Measurements from ENCODE around the gene FADS2. TPM values are rescaled to one million over a fixed set of nuclear protein-coding genes. Genes with fewer than 3 reads are reported as not detected.

Gene FADS2
- total and polyA plus RNA-seq, 10 of the 15 experiments (the other 5 are each of a cell fraction or from before 2014, with no cell fraction given) = 3.3 to 313 (median 149) TPM

- peak; percentile 41; the same call in 1 of the 2 replicates for TF ChIP-seq RAD21 (IDR thresholded peaks at IDR 0.05; ENCODE audit: insufficient read depth, low read depth, low read length)
- TF ChIP-seq SMC3 (IDR thresholded peaks at IDR 0.05; ENCODE audit: borderline replicate concordance, low read length) = no peak
- no peak for TF ChIP-seq SRF (IDR thresholded peaks at IDR 0.05; ENCODE audit: low read depth in 2 of 2, low read length in 2 of 2)
- TF ChIP-seq ZNF592 (IDR thresholded peaks at IDR 0.05) = no peak
Measured at GRCh38 chr11:61787928-61788491, 40.1 kb upstream of the FADS2 start (continued).

- Histone ChIP-seq H3K27me3 (replicated peaks in 1 of 2; ENCODE audit: control insufficient read depth in 2 of 2, insufficient read depth in 2 of 2, low read length in 1 of 2) (no peaks in the 10 kb centered on the region), H3K4me1 (ENCODE audit: control insufficient read depth, insufficient read depth, low read length) (no peaks in the 10 kb centered on the region; the same call in 1 of the 2 replicates), H4K20me1 (ENCODE audit: control insufficient read depth, insufficient read depth) (no peaks in the 10 kb centered on the region), H3K36me3 (ENCODE audit: control insufficient read depth in 2 of 2, insufficient read depth in 2 of 2, low read length in 1 of 2) (peaks cover 21 to 24% of the 10 kb centered on the region in 2 experiments), H3K27ac (ENCODE audit: control insufficient read depth, insufficient read depth) (peak overlapping the region; percentile 100), H2AFZ (ENCODE audit: control insufficient read depth, low read depth, low read length) (peak overlapping the region; percentile 99), H3K4me3 (peak overlapping the region; percentile 98), H3K9me3 (replicated peaks; ENCODE audit: control insufficient read depth, insufficient read depth, low read length) (no peaks in the 10 kb centered on the region), H3K9ac (ENCODE audit: control insufficient read depth, insufficient read depth, low read length) (peak overlapping the region; percentile 100), H3K79me2 (ENCODE audit: control insufficient read depth, insufficient read depth, low read length) (peaks cover 66% of the 10 kb centered on the region), H3K4me2 (ENCODE audit: control insufficient read depth, insufficient read depth) (peak overlapping the region; percentile 83)
- no peak for DNase-seq (ENCODE audit: low read depth, low spot score)
- FAIRE-seq = peak; percentile 90
- TSS peak; percentile 89 for BruUV-seq (replicated peaks)
- intact Hi-C loops (cut with micrococcal nuclease; ENCODE audit: unreplicated experiment) = loop anchor here (1.0 to 2.0 kb wide), 2 partner anchors 23 to 43 kb away; no protein-coding TSS in a partner anchor
- ChIA-PET POLR2A (interaction anchor here (0.9 to 6.7 kb wide), 7 partner anchors 21 to 45 kb away, joined by 3 to 60 read pairs (median 3); partner anchors contain the start of genes FADS1 and MYRF), RAD21 (ENCODE audit: unreplicated experiment) (interaction anchor here (0.9 to 4.5 kb wide), 9 partner anchors 9 to 320 kb away, joined by 3 to 32 read pairs (median 4); no protein-coding TSS in a partner anchor), CTCF (interaction anchor here (0.6 to 12.7 kb wide), 15 partner anchors 24 to 316 kb away, joined by 3 to 200 read pairs (median 6); partner anchors contain the start of gene BEST1), SMC1A (ENCODE audit: uncharacterized antibody, unreplicated experiment) (interaction anchor here (1.4 to 8.3 kb wide), 5 partner anchors 16 to 290 kb away, joined by 3 to 91 read pairs (median 7); no protein-coding TSS in a partner anchor)
- WGBS (ENCODE audit: insufficient coverage, insufficient replicate concordance, low lambda C conversion rate, missing lambda C conversion rate) = 6% methylated on average over 14 of the region's 14 CpGs
- in situ Hi-C loops (cut with MboI) = no loop called here
- TF ChIP-seq NBN (IDR thresholded peaks at IDR 0.05) (no peak), IKZF2 (IDR thresholded peaks at IDR 0.05) (0 out of 4 replicates have a peak, but pooled peaks of 1 of the 2 experiments have one; percentile 5), CREB1 (IDR thresholded peaks at IDR 0.05; ENCODE audit: low read depth) (0 out of 2 replicates have a peak, but pooled peaks have one; percentile 49)
- TF ChIP-seq, protein P1, sequence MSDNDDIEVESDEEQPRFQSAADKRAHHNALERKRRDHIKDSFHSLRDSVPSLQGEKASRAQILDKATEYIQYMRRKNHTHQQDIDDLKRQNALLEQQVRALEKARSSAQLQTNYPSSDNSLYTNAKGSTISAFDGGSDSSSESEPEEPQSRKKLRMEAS (IDR thresholded peaks at IDR 0.05; ENCODE audit: low read depth, low read length) = 0 out of 2 replicates have a peak, but pooled peaks have one; percentile 1
- TF ChIP-seq, protein P2, sequence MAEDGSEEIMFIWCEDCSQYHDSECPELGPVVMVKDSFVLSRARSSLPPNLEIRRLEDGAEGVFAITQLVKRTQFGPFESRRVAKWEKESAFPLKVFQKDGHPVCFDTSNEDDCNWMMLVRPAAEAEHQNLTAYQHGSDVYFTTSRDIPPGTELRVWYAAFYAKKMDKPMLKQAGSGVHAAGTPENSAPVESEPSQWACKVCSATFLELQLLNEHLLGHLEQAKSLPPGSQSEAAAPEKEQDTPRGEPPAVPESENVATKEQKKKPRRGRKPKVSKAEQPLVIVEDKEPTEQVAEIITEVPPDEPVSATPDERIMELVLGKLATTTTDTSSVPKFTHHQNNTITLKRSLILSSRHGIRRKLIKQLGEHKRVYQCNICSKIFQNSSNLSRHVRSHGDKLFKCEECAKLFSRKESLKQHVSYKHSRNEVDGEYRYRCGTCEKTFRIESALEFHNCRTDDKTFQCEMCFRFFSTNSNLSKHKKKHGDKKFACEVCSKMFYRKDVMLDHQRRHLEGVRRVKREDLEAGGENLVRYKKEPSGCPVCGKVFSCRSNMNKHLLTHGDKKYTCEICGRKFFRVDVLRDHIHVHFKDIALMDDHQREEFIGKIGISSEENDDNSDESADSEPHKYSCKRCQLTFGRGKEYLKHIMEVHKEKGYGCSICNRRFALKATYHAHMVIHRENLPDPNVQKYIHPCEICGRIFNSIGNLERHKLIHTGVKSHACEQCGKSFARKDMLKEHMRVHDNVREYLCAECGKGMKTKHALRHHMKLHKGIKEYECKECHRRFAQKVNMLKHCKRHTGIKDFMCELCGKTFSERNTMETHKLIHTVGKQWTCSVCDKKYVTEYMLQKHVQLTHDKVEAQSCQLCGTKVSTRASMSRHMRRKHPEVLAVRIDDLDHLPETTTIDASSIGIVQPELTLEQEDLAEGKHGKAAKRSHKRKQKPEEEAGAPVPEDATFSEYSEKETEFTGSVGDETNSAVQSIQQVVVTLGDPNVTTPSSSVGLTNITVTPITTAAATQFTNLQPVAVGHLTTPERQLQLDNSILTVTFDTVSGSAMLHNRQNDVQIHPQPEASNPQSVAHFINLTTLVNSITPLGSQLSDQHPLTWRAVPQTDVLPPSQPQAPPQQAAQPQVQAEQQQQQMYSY (CRISPR knock-in tag; IDR thresholded peaks at IDR 0.05) = no peak
- peak; percentile 72 for ATAC-seq
Measured at GRCh38 chr11:61791737-61792309, 36.3 kb upstream of the FADS2 start.

Data from GM12878 (cell line).